Urothelium cell line (cell line): ENCODE results near the gene CATSPERE.
"Not testable (repeated sequence)": the region's sequence is repeated elsewhere in the genome, so short reads cannot be mapped to it uniquely, and the experiment has no call there.

Experiments used
- DNase-seq: peaks from one replicate; pipeline ENCODE4 v3.0.0; 2011; ENCODE audit warnings: low spot score, mixed read lengths
- FAIRE-seq: peaks from 2 replicates; lab custom pipeline; 2011; peaks lifted over from hg19 to GRCh38; lab: Jason Lieb, UNC

Gene CATSPERE

GRCh38 chr1:244448279-244449036 lies 12.6 kb upstream of the CATSPERE start:
- no peak for DNase-seq
- FAIRE-seq, result no peak

GRCh38 chr1:244449936-244450508 lies 11.1 kb upstream of the CATSPERE start:
- DNase-seq (no peak), FAIRE-seq (no peak)

GRCh38 chr1:244450597-244451538 lies 10.2 kb upstream of the CATSPERE start:
- DNase-seq (peak; percentile 44), FAIRE-seq (no peak)

GRCh38 chr1:244451539-244451950 lies 9.5 kb upstream of the CATSPERE start, which contains the start of gene ADSS2:
ADSS2 (minus strand) TSS chr1:244451909; CDS start chr1:244451817, 92 bp downstream.
- DNase-seq, result no peak
- FAIRE-seq, result no peak

GRCh38 chr1:244451951-244452795 lies 8.9 kb upstream of the CATSPERE start:
- FAIRE-seq (peak; percentile 93), DNase-seq (peak; percentile 98)

- FAIRE-seq (no peak), DNase-seq (no peak)
These were observed 6.7 kb upstream of the CATSPERE start for GRCh38 chr1:244454412-244454811.

- no peak for FAIRE-seq
- DNase-seq, result no peak
These were observed 4.5 kb upstream of the CATSPERE start for GRCh38 chr1:244456586-244456985.

- FAIRE-seq (no peak), DNase-seq (no peak)
These were observed 2.3 kb upstream of the CATSPERE start for GRCh38 chr1:244458781-244459180.

GRCh38 chr1:244460197-244460596 lies 876 bp upstream of the CATSPERE start:
- no peak for FAIRE-seq
- DNase-seq, result no peak

GRCh38 chr1:244466724-244467123 lies 5.7 kb downstream of the CATSPERE start:
- FAIRE-seq (no peak), DNase-seq (no peak)

- FAIRE-seq (no peak), DNase-seq (no peak)
These were observed 12.1 kb downstream of the CATSPERE start for GRCh38 chr1:244473059-244473605.

- DNase-seq, FAIRE-seq: not testable (repeated sequence)
These were observed 23.9 kb downstream of the CATSPERE start for GRCh38 chr1:244484971-244485370.

- no peak for FAIRE-seq
- no peak for DNase-seq
These were observed 33.6 kb downstream of the CATSPERE start for GRCh38 chr1:244494653-244495052.

- DNase-seq, result no peak
- FAIRE-seq, result no peak
These were observed 35.1 kb downstream of the CATSPERE start for GRCh38 chr1:244496186-244496585.

- FAIRE-seq (no peak), DNase-seq (no peak)
These were observed 36.7 kb downstream of the CATSPERE start for GRCh38 chr1:244497805-244498204.

- not testable (repeated sequence) for DNase-seq, FAIRE-seq
These were observed 38.4 kb downstream of the CATSPERE start for GRCh38 chr1:244499484-244499883.

- not testable (repeated sequence) for DNase-seq, FAIRE-seq
These were observed 39.4 kb downstream of the CATSPERE start for GRCh38 chr1:244500515-244500914.

GRCh38 chr1:244502630-244503029 lies 41.6 kb downstream of the CATSPERE start:
- DNase-seq (no peak), FAIRE-seq (no peak)

- DNase-seq (no peak), FAIRE-seq (no peak)
These were observed 52.4 kb downstream of the CATSPERE start for GRCh38 chr1:244513493-244513892.

- no peak for DNase-seq
- FAIRE-seq, result no peak
These were observed 54.6 kb downstream of the CATSPERE start for GRCh38 chr1:244515680-244516079.
